ENCODE data around the gene ANKS3.

DNA sequence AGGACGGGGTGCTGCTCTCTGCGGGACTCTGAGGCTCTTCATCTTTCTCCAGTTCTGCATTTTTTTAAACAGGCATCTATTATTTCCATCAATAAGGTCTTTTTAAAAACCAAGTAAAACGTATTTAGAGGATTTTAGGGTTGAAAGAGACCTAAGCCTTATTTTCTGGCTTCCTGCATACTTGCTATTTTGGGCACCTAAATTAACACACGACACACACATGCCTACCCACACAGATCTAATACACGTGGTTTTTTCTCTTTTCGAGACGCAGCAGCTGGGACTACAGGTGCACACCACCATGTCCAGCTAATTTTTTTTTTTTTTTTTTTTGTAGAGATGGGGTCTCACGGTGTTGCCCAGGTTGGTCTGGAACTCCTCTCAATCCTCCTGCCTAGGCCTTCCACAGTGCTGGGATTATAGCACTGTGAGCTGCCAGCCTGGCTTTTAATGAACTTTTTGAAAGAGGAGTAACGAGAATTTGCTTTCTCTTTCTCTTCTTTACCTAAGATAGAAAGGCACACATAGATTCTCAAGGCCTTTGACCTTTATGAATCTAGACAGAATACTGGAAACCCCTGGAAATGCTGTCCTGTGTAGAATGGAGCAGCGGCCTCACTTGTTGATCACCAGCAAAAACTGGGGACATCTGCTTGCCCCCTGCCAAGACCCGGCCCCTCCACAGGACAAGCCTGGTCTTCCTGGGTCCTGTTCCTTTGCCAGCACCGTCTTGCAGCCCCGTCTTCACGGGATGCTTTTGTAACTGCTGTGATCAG lies 14.0 kb upstream of the ANKS3 start:
- TF ChIP-seq, protein P1, sequence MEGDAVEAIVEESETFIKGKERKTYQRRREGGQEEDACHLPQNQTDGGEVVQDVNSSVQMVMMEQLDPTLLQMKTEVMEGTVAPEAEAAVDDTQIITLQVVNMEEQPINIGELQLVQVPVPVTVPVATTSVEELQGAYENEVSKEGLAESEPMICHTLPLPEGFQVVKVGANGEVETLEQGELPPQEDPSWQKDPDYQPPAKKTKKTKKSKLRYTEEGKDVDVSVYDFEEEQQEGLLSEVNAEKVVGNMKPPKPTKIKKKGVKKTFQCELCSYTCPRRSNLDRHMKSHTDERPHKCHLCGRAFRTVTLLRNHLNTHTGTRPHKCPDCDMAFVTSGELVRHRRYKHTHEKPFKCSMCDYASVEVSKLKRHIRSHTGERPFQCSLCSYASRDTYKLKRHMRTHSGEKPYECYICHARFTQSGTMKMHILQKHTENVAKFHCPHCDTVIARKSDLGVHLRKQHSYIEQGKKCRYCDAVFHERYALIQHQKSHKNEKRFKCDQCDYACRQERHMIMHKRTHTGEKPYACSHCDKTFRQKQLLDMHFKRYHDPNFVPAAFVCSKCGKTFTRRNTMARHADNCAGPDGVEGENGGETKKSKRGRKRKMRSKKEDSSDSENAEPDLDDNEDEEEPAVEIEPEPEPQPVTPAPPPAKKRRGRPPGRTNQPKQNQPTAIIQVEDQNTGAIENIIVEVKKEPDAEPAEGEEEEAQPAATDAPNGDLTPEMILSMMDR (conservative IDR thresholded peaks at IDR 0.05; ENCODE audit: low read depth, low read length) = no peak
- TF ChIP-seq EZH2 (IDR thresholded peaks at IDR 0.05; ENCODE audit: low read length, unreplicated experiment) = no peak

Measured in PC-3 (cell line).